ENCODE measurements around the gene USP3.

Gene USP3

GRCh38 chr15:63576441-63576840, 72.0 kb downstream of the USP3 start:
- no peak for TF ChIP-seq CTCF (IDR thresholded peaks at IDR 0.05; ENCODE audit: borderline replicate concordance, control extremely low read depth, extremely low read depth, insufficient read depth, missing control alignments)
- no peak for DNase-seq (ENCODE audit: low spot score)
- in situ Hi-C loops (cut with MboI; ENCODE audit: low sequenced_read_pairs, unreplicated experiment) = no loop called here

GRCh38 chr15:63582179-63582578, 77.8 kb downstream of the USP3 start:
- DNase-seq (ENCODE audit: low spot score) = no peak
- no peak for TF ChIP-seq CTCF (IDR thresholded peaks at IDR 0.05; ENCODE audit: borderline replicate concordance, control extremely low read depth, extremely low read depth, insufficient read depth, missing control alignments)
- in situ Hi-C loops (cut with MboI; ENCODE audit: low sequenced_read_pairs, unreplicated experiment) = no loop called here

- DNase-seq (ENCODE audit: low spot score) = no peak
- no peak for TF ChIP-seq CTCF (IDR thresholded peaks at IDR 0.05; ENCODE audit: borderline replicate concordance, control extremely low read depth, extremely low read depth, insufficient read depth, missing control alignments)
- in situ Hi-C loops (cut with MboI; ENCODE audit: low sequenced_read_pairs, unreplicated experiment) = no loop called here
Observed at GRCh38 chr15:63582718-63583426, 78.5 kb downstream of the USP3 start.

GRCh38 chr15:63586790-63587189, 82.4 kb downstream of the USP3 start:
- no peak for DNase-seq (ENCODE audit: low spot score)
- no peak for TF ChIP-seq CTCF (IDR thresholded peaks at IDR 0.05; ENCODE audit: borderline replicate concordance, control extremely low read depth, extremely low read depth, insufficient read depth, missing control alignments)
- in situ Hi-C loops (cut with MboI; ENCODE audit: low sequenced_read_pairs, unreplicated experiment) = no loop called here

- no peak for DNase-seq (ENCODE audit: low spot score)
- TF ChIP-seq CTCF (IDR thresholded peaks at IDR 0.05; ENCODE audit: borderline replicate concordance, control extremely low read depth, extremely low read depth, insufficient read depth, missing control alignments) = no peak
- in situ Hi-C loops (cut with MboI; ENCODE audit: low sequenced_read_pairs, unreplicated experiment) = no loop called here
Observed at GRCh38 chr15:63587527-63587926, 83.1 kb downstream of the USP3 start.

- DNase-seq (ENCODE audit: low spot score) = no peak
- TF ChIP-seq CTCF (IDR thresholded peaks at IDR 0.05; ENCODE audit: borderline replicate concordance, control extremely low read depth, extremely low read depth, insufficient read depth, missing control alignments) = no peak
- in situ Hi-C loops (cut with MboI; ENCODE audit: low sequenced_read_pairs, unreplicated experiment) = no loop called here
Observed at GRCh38 chr15:63588826-63589225, 84.4 kb downstream of the USP3 start.

Measured in GM13976 (cell line).